Measurements from ENCODE around the gene ARL6IP4. TPM values are rescaled to one million over a fixed set of nuclear protein-coding genes. Genes with fewer than 3 reads are reported as not detected.
A peak's percentile ranks its signal among the peaks of the same experiment; 100 is the strongest.

ARL6IP4 gene
- total RNA-seq, 1 donor from 2014 or later: 163 TPM

- ChIA-PET POLR2A (interaction anchor here (0.5 to 6.7 kb wide), 10 partner anchors 27 to 286 kb away, joined by 3 to 47 read pairs (median 5); partner anchors contain the start of genes MPHOSPH9, MTRFR and VPS37B), CTCF (interaction anchor here (0.6 to 11.6 kb wide), 8 partner anchors 19 to 291 kb away, joined by 3 to 145 read pairs (median 4); no protein-coding TSS in a partner anchor)
- Mint-ChIP-seq H3K4me3 (peak overlapping the region; percentile 57), H3K9me3 (no peaks in the 10 kb centered on the region), H3K27ac (peak overlapping the region; percentile 68), H3K4me1 (peaks cover 48% of the 10 kb centered on the region), H3K27me3 (no peaks in the 10 kb centered on the region), H3K36me3 (ENCODE audit: low read depth) (no peaks in the 10 kb centered on the region)
- intact Hi-C loops (cut with micrococcal nuclease): loop anchor here (1.0 kb wide), 2 partner anchors 49 to 71 kb away; no protein-coding TSS in a partner anchor
- TF ChIP-seq CTCF (IDR thresholded peaks at IDR 0.05): no peak
- ATAC-seq (ENCODE audit: low read depth) (peak; percentile 81), DNase-seq (peak; percentile 52)
Measured at GRCh38 chr12:122946690-122947341, 33.7 kb upstream of the ARL6IP4 start.

GRCh38 chr12:122947352-122947792 is 33.1 kb upstream of the ARL6IP4 start:
- TF ChIP-seq CTCF (IDR thresholded peaks at IDR 0.05): no peak
- DNase-seq (peak; percentile 25), ATAC-seq (ENCODE audit: low read depth) (peak; percentile 51)
- ChIA-PET CTCF (interaction anchor here (0.6 to 11.6 kb wide), 6 partner anchors 36 to 154 kb away, joined by 3 to 145 read pairs (median 8); no protein-coding TSS in a partner anchor), POLR2A (interaction anchor here (0.5 to 6.7 kb wide), 9 partner anchors 27 to 286 kb away, joined by 3 to 47 read pairs (median 4); partner anchors contain the start of genes MPHOSPH9, MTRFR and VPS37B)
- Mint-ChIP-seq H3K36me3 (ENCODE audit: low read depth) (no peaks in the 10 kb centered on the region), H3K27me3 (no peaks in the 10 kb centered on the region), H3K9me3 (no peaks in the 10 kb centered on the region), H3K4me3 (peak overlapping the region; percentile 57), H3K4me1 (peaks cover 54% of the 10 kb centered on the region), H3K27ac (peak overlapping the region; percentile 68)
- intact Hi-C loops (cut with micrococcal nuclease): loop anchor here (1.0 kb wide), 2 partner anchors 49 to 71 kb away; no protein-coding TSS in a partner anchor

GRCh38 chr12:122948605-122949004 is 31.9 kb upstream of the ARL6IP4 start:
- H3K4me1 Mint-ChIP-seq: peaks cover 43% of the 10 kb centered on the region
- POLR2A ChIA-PET: interaction anchor here (1.3 to 6.7 kb wide), 2 partner anchors 31 to 52 kb away, joined by 3 to 47 read pairs; partner anchors contain the start of gene VPS37B
- H3K9me3 Mint-ChIP-seq: no peaks in the 10 kb centered on the region
- DNase-seq: no peak
- no peak for TF ChIP-seq CTCF (IDR thresholded peaks at IDR 0.05)
- no peak overlapping the region for H3K27ac Mint-ChIP-seq
- CTCF ChIA-PET: interaction anchor here (2.6 to 11.6 kb wide), 2 partner anchors 87 to 155 kb away, joined by 14 to 145 read pairs; no protein-coding TSS in a partner anchor
- intact Hi-C loops (cut with micrococcal nuclease): no loop called here
- H3K4me3 Mint-ChIP-seq: no peak overlapping the region
- no peaks in the 10 kb centered on the region for H3K27me3 Mint-ChIP-seq
- no peak for ATAC-seq (ENCODE audit: low read depth)
- no peaks in the 10 kb centered on the region for H3K36me3 Mint-ChIP-seq (ENCODE audit: low read depth)

GRCh38 chr12:122949405-122949804 is 31.1 kb upstream of the ARL6IP4 start:
- ChIA-PET POLR2A (interaction anchor here (1.0 to 6.7 kb wide), 2 partner anchors 52 to 86 kb away, joined by 4 to 47 read pairs; partner anchors contain the start of gene VPS37B), CTCF (interaction anchor here (0.8 to 11.6 kb wide), 3 partner anchors 88 to 159 kb away, joined by 3 to 145 read pairs (median 14); no protein-coding TSS in a partner anchor)
- Mint-ChIP-seq H3K9me3 (no peaks in the 10 kb centered on the region), H3K27ac (no peak overlapping the region), H3K27me3 (no peaks in the 10 kb centered on the region), H3K4me1 (peaks cover 38% of the 10 kb centered on the region), H3K4me3 (no peak overlapping the region), H3K36me3 (ENCODE audit: low read depth) (no peaks in the 10 kb centered on the region)
- no peak for TF ChIP-seq CTCF (IDR thresholded peaks at IDR 0.05)
- intact Hi-C loops (cut with micrococcal nuclease): no loop called here
- DNase-seq (no peak), ATAC-seq (ENCODE audit: low read depth) (no peak)
